Measurements from ENCODE around the gene SLC18A3. TPM values are rescaled to one million over a fixed set of nuclear protein-coding genes. Genes with fewer than 3 reads are reported as not detected.

Gene SLC18A3
- total RNA-seq, 1 experiment from 2014 or later = not detected

DNA sequence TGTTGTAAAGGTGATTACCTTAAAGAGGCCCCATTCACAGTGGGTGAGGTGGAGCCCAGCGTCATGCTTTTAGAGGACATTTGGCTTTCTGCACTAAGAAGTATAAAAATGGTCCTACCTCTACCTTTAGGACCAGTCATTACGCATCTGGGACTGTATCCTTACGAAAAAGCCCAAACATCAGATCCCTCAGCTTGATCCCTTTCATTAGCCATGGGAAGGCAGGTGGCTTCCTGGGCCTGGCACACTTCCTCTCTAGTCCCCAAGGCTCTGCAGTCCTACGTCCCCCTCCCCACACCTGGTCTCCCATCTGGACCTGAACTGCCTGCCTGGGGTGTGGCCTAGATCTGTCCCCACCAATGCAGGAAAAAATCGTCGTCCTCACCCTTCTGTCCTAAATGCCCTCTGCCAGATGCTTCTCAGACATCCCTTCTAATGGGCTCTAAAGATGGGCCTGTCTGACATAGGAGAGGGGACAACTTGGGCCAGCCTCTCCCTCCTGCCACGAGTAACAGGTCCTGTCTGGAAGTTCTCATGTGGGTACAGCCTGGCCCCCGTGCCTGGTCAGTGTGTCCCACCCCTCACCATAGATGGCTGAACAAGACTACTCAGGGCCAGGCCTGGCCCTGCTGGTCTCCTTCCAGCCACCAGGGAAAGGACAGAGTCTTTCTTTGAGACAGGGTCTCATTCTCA lies 11.8 kb upstream of the SLC18A3 start:
- H3K79me2 ChIP-seq (ENCODE audit: insufficient read depth, low read length) = no peaks in the 10 kb centered on the region
- no peak overlapping the region for H3K27ac ChIP-seq (ENCODE audit: low read depth, low read length)
- H3K4me1 ChIP-seq (ENCODE audit: control insufficient read depth in 1 of 2, insufficient read depth in 2 of 2, low read length in 2 of 2) = peaks cover 0 to 3% of the 10 kb centered on the region in 2 experiments; a peak in 1 of 4 replicates
- ATAC-seq (no peak), DNase-seq (ENCODE audit: low read depth, low spot score) (no peak)
- POLR2A ChIA-PET = no interaction called here
- H3K4me3 ChIP-seq (replicated peaks in 1 of 2; ENCODE audit: low read depth in 1 of 2, low read length in 2 of 2) = no peak overlapping the region
- H3K27me3 ChIP-seq (ENCODE audit: insufficient read depth, low read length) = peaks cover 12% of the 10 kb centered on the region
- no peak overlapping the region for H3K4me2 ChIP-seq (ENCODE audit: low read length)
- RAD21 ChIA-PET (ENCODE audit: low non-redundant PET in 1 of 2, low total read pairs in 2 of 2, uncharacterized antibody in 2 of 2, unreplicated experiment in 2 of 2) = no interaction called here
- H3K9ac ChIP-seq (ENCODE audit: low read length) = no peak overlapping the region
- BruUV-seq (replicated peaks) = no TSS peak
- H3K9me3 ChIP-seq (ENCODE audit: control insufficient read depth in 1 of 2, insufficient read depth in 1 of 2, low read depth in 1 of 2, low read length in 2 of 2) = no peaks in the 10 kb centered on the region
- H2AFZ ChIP-seq (ENCODE audit: low read depth, low read length, poor library complexity, severe bottlenecking) = no peak overlapping the region
- H3K9me2 ChIP-seq (ENCODE audit: insufficient read depth) = no peaks in the 10 kb centered on the region
- intact Hi-C loops (cut with micrococcal nuclease) = no loop called here
- H3K36me3 ChIP-seq (ENCODE audit: control insufficient read depth in 1 of 2, insufficient read depth in 2 of 2, low read length in 2 of 2) = no peaks in the 10 kb centered on the region
- TF ChIP-seq EZH2 (IDR thresholded peaks at IDR 0.05) = no peak
- TF ChIP-seq ZFX (IDR thresholded peaks at IDR 0.05) = no peak
- no peak for TF ChIP-seq EZH2phosphoT487 (IDR thresholded peaks at IDR 0.05; ENCODE audit: borderline replicate concordance)
- no peak for TF ChIP-seq YY1 (IDR thresholded peaks at IDR 0.05; ENCODE audit: extremely low read depth, insufficient replicate concordance, low read depth, low read length)
- TF ChIP-seq SRF (IDR thresholded peaks at IDR 0.05; ENCODE audit: low read depth) = no peak
- TF ChIP-seq, protein P1, sequence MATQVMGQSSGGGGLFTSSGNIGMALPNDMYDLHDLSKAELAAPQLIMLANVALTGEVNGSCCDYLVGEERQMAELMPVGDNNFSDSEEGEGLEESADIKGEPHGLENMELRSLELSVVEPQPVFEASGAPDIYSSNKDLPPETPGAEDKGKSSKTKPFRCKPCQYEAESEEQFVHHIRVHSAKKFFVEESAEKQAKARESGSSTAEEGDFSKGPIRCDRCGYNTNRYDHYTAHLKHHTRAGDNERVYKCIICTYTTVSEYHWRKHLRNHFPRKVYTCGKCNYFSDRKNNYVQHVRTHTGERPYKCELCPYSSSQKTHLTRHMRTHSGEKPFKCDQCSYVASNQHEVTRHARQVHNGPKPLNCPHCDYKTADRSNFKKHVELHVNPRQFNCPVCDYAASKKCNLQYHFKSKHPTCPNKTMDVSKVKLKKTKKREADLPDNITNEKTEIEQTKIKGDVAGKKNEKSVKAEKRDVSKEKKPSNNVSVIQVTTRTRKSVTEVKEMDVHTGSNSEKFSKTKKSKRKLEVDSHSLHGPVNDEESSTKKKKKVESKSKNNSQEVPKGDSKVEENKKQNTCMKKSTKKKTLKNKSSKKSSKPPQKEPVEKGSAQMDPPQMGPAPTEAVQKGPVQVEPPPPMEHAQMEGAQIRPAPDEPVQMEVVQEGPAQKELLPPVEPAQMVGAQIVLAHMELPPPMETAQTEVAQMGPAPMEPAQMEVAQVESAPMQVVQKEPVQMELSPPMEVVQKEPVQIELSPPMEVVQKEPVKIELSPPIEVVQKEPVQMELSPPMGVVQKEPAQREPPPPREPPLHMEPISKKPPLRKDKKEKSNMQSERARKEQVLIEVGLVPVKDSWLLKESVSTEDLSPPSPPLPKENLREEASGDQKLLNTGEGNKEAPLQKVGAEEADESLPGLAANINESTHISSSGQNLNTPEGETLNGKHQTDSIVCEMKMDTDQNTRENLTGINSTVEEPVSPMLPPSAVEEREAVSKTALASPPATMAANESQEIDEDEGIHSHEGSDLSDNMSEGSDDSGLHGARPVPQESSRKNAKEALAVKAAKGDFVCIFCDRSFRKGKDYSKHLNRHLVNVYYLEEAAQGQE (IDR thresholded peaks at IDR 0.05; ENCODE audit: low read depth) = no peak
- no peak for TF ChIP-seq TCF7L2 (IDR thresholded peaks at IDR 0.05; ENCODE audit: borderline replicate concordance, extremely low read depth, insufficient read depth, insufficient read length)
- no peak for TF ChIP-seq SP1 (IDR thresholded peaks at IDR 0.05; ENCODE audit: low read depth)
- no peak for TF ChIP-seq FOSL1 (IDR thresholded peaks at IDR 0.05; ENCODE audit: low read depth)
- no peak for TF ChIP-seq ELF1 (IDR thresholded peaks at IDR 0.05; ENCODE audit: borderline replicate concordance, low read depth)
- no peak for TF ChIP-seq SIN3A (IDR thresholded peaks at IDR 0.05; ENCODE audit: low read depth)
- TF ChIP-seq EGR1 (IDR thresholded peaks at IDR 0.05; ENCODE audit: low read depth) = no peak
- no peak for TF ChIP-seq POLR2AphosphoS5 (IDR thresholded peaks at IDR 0.05; ENCODE audit: low read depth, low read length)
- TF ChIP-seq, protein P2, sequence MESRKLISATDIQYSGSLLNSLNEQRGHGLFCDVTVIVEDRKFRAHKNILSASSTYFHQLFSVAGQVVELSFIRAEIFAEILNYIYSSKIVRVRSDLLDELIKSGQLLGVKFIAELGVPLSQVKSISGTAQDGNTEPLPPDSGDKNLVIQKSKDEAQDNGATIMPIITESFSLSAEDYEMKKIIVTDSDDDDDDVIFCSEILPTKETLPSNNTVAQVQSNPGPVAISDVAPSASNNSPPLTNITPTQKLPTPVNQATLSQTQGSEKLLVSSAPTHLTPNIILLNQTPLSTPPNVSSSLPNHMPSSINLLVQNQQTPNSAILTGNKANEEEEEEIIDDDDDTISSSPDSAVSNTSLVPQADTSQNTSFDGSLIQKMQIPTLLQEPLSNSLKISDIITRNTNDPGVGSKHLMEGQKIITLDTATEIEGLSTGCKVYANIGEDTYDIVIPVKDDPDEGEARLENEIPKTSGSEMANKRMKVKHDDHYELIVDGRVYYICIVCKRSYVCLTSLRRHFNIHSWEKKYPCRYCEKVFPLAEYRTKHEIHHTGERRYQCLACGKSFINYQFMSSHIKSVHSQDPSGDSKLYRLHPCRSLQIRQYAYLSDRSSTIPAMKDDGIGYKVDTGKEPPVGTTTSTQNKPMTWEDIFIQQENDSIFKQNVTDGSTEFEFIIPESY (IDR thresholded peaks at IDR 0.05; ENCODE audit: extremely low read depth, insufficient replicate concordance, low read length) = no peak
- TF ChIP-seq JUND (IDR thresholded peaks at IDR 0.05) = no peak
- TF ChIP-seq CEBPB (IDR thresholded peaks at IDR 0.05; ENCODE audit: low read depth) = no peak
- TF ChIP-seq, protein P3, sequence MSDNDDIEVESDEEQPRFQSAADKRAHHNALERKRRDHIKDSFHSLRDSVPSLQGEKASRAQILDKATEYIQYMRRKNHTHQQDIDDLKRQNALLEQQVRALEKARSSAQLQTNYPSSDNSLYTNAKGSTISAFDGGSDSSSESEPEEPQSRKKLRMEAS (IDR thresholded peaks at IDR 0.05) = no peak
- no peaks in the 10 kb centered on the region for H4K20me1 ChIP-seq (ENCODE audit: insufficient read depth)
- CTCF ChIA-PET = no interaction called here

All from HCT116 (cell line).